ENCODE data around the gene HASPIN. TPM values are rescaled to one million over a fixed set of nuclear protein-coding genes. Genes with fewer than 3 reads are reported as not detected.

Gene HASPIN
- 1.8 TPM for total RNA-seq

DNA sequence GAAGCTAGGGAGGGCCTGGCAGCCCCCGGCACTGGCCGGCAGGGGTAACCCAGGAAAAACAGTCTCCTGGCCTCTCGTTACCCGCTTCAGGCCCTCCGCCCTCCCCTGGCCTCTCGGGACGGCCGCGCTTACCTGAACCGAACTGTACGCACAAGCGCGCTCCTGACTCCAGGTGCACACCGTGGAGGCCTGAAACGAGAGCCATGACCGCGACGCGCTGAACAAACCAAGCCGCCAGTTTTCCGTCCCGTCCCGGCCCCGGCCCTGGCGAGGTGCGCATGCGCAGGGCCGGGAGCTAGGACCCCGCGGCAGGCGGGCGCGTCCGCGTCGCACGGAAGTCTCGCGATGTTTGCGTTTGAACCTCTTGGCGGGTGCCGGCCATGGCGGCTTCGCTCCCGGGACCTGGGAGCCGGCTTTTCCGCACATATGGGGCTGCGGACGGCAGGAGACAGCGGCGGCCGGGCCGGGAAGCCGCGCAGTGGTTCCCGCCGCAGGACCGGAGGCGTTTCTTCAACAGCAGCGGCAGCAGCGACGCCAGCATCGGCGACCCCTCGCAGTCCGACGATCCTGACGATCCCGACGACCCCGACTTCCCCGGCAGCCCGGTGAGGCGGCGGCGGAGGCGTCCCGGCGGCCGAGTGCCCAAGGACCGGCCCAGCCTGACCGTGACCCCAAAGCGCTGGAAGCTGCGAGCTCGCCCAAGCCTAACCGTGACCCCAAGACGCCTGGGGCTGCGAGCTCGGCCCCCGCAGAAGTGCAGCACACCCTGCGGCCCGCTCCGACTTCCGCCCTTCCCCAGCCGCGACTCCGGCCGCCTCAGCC lies at the start of gene HASPIN:
HASPIN (plus strand) TSS at position 348 of the 822 bp plus-strand sequence; CDS start at position 381, 33 bp downstream.

DNA sequence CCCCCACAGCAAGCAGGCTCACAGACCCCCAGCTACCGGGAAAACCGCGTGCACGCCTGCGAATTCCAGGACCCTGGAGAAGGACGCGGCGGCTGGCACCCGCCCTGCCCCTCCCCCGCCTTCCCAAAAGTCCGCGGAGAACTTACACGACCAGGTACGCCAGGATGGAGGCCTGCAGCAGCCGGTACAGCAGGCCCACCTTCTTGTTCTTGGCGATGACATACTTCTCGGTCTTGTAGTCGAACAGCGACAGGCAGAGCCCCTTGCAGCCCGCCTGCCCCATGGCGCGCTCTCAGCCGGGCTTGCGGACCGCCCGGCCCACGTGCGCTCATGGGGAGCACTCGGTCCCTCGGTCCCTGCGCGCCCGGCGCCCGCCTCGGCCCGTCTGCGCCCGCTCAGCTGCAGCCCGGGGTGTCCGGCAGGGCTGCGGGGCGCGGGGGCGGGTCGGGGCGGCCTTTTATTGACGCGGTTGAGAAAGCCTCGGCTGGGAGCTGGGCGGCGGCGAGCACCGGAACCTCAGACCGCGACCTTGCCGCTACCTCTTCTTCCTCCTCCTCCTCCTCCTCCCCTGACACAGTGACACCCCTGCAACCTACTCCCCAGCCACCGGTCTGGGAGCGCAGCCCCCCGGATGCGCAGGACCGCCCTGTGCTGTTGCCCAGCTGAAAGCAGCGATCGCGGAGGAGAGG lies 27.8 kb upstream of the HASPIN start, which contains the start of gene P2RX5:
P2RX5 (minus strand) TSS at position 433 of the 689 bp plus-strand sequence; CDS start at position 283, 150 bp downstream.

Other genes with a start within 250 kb of the HASPIN start
- 5.4 TPM for gene ASPA, start 247.9 kb upstream of the HASPIN start, total RNA-seq
- gene TRPV3, start 166.1 kb upstream of the HASPIN start, total RNA-seq, result 0.55 TPM
- gene TRPV1, start 114.5 kb upstream of the HASPIN start, total RNA-seq, result 11.9 TPM
- 23.7 TPM for gene SHPK, start 87.7 kb upstream of the HASPIN start, total RNA-seq
- gene CTNS, start 87.1 kb upstream of the HASPIN start, total RNA-seq, result 13.8 TPM
- 37.0 TPM for gene TAX1BP3, start 55.3 kb upstream of the HASPIN start, total RNA-seq
- gene EMC6, start 55.1 kb upstream of the HASPIN start, total RNA-seq, result 16.1 TPM
- 3.0 TPM for gene P2RX5, start 27.7 kb upstream of the HASPIN start, total RNA-seq
- 7.9 TPM for gene ITGAE, start 77.3 kb downstream of the HASPIN start, total RNA-seq
- gene NCBP3, start 122.3 kb downstream of the HASPIN start, total RNA-seq, result 47.1 TPM
- 22.0 TPM for gene CAMKK1, start 169.2 kb downstream of the HASPIN start, total RNA-seq
- gene P2RX1, start 192.6 kb downstream of the HASPIN start, total RNA-seq, result 1.0 TPM
- gene ATP2A3, start 240.5 kb downstream of the HASPIN start, total RNA-seq, result 10.7 TPM